Measurements from ENCODE around the gene CBLB. TPM values are rescaled to one million over a fixed set of nuclear protein-coding genes. Genes with fewer than 3 reads are reported as not detected.

Gene CBLB
- total RNA-seq, 1 experiment from 2014 or later: 3.8 TPM

DNA sequence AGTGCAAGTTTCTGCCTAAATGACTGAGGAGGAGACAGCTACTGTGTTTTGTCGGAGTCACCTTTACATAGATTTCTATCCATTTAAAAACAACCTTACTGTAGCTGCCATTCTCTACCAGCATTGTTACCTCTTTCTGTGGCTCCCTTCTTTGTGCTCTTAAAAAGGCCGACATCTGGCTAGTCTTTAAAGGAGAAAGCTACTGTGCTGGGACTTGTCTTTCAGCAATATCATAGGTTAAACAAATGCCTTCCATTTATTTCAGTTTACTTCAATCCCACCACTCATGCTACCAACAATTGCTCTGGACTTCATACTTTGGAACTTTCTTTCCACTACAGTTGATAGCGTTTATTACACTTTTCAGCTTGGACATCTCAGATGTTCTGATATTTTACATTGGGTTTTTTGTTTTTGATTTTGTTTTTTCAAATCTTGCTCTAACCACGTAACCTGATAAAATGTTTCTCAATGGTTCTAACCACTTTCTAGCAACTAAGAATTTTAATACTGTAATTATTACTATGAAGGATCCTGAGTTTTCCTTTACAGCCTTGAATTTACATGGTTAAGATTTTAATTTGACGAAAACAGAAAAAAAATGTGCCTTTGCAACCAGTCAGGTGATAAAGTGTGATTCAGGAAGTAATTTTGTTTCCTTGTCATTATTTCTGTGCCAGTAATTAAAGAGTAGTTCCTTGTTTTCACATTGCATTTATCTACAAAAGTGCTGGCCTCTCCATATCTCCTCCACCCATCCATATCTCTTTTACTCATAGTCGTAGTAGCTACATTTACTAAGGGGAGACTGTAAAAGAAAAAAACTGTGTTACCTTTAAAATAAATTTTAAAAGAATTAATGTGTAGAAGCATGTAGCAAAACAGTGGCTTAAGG lies 1.3 kb upstream of the CBLB start:
- DNase-seq (ENCODE audit: low spot score): peak; percentile 22

GRCh38 chr3:105869531-105869833 lies 670 bp upstream of the CBLB start:
- DNase-seq (ENCODE audit: low spot score): no peak

- no peak for DNase-seq (ENCODE audit: low spot score)
These were observed 426 bp downstream of the CBLB start for GRCh38 chr3:105868431-105868741.

GRCh38 chr3:105867712-105868430 lies 941 bp downstream of the CBLB start:
- DNase-seq (ENCODE audit: low spot score): peak; percentile 61

GRCh38 chr3:105866656-105867653 lies 1.9 kb downstream of the CBLB start:
- DNase-seq (ENCODE audit: low spot score): peak; percentile 33

- no peak for DNase-seq (ENCODE audit: low spot score)
These were observed 2.9 kb downstream of the CBLB start for GRCh38 chr3:105865867-105866350.

GRCh38 chr3:105865016-105865623 lies 3.7 kb downstream of the CBLB start:
- DNase-seq (ENCODE audit: low spot score): no peak

DNA sequence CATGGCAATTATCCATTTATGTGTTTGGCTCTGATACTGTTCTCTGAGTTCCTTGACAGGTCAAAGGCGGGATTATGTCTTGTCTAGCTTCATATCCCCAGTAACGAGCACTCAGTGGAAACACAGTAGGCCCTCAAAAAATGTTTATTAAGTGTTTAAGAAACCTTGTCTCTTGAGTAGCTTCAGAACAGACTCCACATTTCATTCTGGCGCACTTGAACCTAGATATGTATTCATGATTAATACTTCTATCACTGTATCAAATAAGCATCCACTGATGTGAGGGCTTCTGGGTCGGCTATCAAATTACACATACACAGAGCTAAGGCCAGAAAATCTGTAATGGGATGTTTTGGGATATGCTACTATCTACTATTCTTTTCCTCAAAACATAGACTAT lies 4.6 kb downstream of the CBLB start:
- no peak for DNase-seq (ENCODE audit: low spot score)

DNA sequence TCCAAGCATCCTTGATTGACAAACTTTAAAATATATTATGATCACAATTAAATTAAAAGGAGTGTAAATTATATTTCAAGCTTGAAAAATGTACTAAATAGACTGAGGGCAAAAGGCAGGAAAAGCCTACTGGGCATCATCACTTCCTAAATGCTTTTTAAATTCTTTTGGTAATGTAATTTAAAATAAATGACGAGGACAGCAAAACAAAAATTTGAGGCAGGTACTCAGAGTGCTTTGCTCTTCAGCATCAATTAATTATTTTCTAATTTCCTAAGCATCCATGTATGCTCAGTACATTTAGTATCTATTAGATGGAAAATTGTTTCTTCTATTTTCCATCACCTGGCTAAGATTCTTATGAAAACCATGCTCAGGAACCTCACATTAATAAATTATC lies 5.2 kb downstream of the CBLB start:
- no peak for DNase-seq (ENCODE audit: low spot score)

DNA sequence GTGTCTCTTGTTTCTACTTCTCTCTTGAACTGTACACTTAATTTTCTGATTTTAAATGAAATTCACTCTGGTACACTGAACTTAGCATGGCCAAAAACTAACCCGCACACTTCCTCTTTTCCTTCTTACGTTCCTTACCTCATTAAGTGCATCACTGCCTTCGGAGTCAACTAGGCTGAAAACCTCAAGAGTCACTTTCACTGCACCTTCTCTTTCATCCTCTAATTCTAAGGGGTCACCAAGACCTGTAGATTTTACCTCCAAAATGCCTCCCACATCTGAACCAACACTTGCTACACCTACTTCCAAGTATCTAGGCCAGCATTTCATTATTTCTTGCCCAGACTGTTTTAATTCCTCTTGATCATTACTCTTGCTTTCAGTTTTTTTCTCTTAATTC lies 6.6 kb downstream of the CBLB start:
- DNase-seq (ENCODE audit: low spot score): no peak

DNA sequence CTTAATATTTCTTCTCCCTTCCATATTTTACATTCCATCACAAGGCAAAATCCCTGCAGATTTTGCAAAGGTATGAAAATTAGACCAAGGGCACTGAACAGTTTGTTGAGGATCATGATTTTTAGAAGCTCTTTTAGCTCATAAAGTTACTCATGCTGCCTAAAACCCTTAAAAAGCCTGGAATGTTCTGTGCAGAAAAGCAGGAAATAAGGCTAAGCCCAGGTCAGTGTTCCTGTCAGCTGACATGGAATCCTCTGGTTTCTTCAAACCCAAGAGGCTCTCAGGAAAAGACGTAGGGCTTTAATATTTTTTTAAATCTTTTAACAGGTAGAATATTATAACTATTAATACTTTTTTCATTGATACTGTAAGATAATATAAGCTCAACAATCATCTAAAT lies 8.2 kb downstream of the CBLB start:
- no peak for DNase-seq (ENCODE audit: low spot score)

DNA sequence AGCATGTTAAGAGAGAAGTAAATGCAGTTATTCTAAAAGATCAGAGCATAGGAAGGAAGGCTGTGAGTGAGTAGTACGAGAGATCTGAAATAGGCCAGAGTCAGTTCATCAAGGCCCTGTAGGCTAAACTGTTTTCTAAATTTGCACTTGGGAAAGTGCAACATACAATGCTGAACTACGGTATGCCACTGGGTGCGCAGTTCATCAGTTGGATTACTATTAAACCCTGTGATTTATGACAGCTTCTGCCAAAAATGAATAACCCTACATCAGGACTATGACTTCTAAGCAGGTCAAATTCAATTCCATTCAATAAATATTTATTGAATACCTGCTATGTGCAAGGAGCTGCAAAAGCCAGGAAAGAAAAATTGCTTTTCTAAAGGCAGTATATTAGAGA lies 10.8 kb downstream of the CBLB start:
- no peak for DNase-seq (ENCODE audit: low spot score)

DNA sequence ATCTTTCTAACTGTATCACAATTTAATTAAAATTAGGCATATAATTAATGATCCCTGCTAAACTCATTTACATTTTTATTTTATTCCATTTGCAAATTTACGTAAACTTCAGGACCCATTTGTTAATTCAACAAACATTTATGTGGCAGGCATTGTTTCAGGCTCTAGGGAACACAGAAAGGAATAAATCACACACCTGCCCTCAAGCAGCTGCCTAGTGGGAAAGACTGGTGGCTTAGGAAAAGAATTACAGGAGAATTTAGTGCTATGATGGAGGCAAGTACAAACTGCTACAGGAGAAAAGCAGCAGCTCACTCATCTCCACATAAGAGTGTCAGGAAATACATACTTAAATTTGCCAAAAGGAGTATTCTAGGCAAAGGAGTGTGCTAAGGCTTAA lies 11.2 kb downstream of the CBLB start:
- no peak for DNase-seq (ENCODE audit: low spot score)

- DNase-seq (ENCODE audit: low spot score): no peak
These were observed 12.2 kb downstream of the CBLB start for GRCh38 chr3:105856605-105857004.

- DNase-seq (ENCODE audit: low spot score): no peak
These were observed 14.9 kb downstream of the CBLB start for GRCh38 chr3:105853801-105854432.

- DNase-seq (ENCODE audit: low spot score): no peak
These were observed 17.2 kb downstream of the CBLB start for GRCh38 chr3:105851582-105851981.

DNA sequence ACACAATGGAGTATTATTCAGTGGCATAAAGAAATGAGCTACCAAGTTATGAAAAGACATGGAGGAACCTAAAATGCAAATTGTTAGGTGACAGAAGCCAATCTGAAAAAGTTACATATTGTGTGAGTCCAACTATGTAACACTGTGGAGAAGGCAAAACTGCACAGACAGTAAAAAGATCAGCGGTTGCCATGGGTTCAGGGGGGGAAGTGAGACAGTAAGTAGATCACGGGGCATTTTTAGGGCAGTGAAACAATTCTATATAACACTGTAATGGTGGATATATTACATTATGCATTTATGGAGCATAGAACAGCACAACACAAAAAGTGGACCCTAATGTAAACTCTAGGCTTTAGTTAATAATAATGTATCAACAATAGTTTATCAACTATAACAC lies 17.6 kb downstream of the CBLB start:
- DNase-seq (ENCODE audit: low spot score): no peak

- no peak for DNase-seq (ENCODE audit: low spot score)
These were observed 18.2 kb downstream of the CBLB start for GRCh38 chr3:105850593-105850992.

GRCh38 chr3:105848821-105849220 lies 20.0 kb downstream of the CBLB start:
- DNase-seq (ENCODE audit: low spot score): no peak

- DNase-seq (ENCODE audit: low spot score): no peak
These were observed 20.9 kb downstream of the CBLB start for GRCh38 chr3:105847865-105848264.

DNA sequence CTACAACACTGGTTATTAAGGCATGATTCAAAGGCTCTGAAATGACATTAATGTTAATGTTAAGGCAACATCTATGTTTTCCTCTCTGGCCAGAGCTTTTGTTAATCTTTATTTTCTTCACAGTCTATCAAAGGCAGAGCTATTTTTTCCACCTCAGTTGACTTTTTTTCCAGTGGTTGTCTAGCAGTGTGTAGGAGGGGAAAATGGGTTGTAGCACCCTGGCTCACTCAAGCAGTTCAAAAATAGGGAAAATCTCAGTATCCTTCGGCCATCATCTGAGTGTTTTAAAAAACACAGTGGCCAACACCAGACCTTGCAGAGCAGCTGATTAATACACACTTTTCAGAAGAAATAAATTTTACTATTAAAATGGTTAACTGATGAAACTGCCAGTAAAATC lies 21.4 kb downstream of the CBLB start:
- no peak for DNase-seq (ENCODE audit: low spot score)

All from HT-29 (cell line).